Measurements from ENCODE around the gene TIE1.
A peak's percentile ranks its signal among the peaks of the same experiment; 100 is the strongest.
"Not testable (repeated sequence)": the region's sequence is repeated elsewhere in the genome, so short reads cannot be mapped to it uniquely, and the experiment has no call there.

The TIE1 gene

DNA sequence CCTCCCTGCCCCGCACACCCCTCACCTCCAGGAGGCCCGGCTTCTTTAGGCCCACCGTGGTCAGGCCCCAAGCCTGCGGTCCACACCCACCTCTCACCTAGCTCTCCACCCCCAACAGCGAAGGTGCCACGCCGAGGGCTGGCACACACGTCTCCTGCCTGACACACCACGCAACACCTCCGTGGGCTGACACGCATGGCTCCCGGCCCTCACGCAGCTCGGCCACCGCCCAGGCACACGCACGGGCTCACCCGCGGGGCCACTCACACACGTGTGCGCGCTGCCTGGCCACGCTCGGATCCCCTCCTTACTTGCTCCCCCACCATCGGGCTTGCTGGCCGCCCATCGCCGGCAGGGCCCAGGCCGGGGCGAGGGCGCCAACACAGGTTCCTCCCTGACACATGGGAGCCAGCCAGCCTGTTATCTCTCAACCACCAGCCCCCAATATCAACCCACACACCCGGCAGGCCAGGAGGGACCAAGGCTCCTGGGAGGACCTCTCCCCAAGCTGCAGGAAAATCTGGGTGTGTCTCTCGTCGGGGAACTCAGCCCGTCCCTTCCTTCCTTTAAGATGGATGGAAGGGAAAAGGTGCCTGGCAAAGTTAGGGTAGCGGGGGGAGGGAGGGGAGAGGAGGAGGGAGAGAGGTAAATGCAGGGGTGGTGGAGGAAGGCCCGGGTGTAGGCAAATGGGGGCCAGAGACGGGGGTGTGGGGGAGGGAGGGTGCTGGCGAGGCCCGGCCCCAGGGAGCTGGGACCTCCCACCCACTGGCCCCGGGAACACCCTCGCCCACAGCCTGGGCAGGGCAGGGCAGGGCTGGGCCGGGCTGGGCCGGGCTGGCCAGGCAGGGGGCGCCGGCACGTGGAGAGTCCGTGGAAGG, 66.5 kb downstream of the TIE1 start (continued):
- TF ChIP-seq CREB5 (CRISPR knock-in tag; IDR thresholded peaks at IDR 0.05; ENCODE audit: low read depth): no peak
- TF ChIP-seq, protein P1, sequence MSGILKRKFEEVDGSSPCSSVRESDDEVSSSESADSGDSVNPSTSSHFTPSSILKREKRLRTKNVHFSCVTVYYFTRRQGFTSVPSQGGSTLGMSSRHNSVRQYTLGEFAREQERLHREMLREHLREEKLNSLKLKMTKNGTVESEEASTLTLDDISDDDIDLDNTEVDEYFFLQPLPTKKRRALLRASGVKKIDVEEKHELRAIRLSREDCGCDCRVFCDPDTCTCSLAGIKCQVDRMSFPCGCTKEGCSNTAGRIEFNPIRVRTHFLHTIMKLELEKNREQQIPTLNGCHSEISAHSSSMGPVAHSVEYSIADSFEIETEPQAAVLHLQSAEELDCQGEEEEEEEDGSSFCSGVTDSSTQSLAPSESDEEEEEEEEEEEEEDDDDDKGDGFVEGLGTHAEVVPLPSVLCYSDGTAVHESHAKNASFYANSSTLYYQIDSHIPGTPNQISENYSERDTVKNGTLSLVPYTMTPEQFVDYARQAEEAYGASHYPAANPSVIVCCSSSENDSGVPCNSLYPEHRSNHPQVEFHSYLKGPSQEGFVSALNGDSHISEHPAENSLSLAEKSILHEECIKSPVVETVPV (CRISPR knock-in tag; IDR thresholded peaks at IDR 0.05): no peak
- TF ChIP-seq GLIS3 (CRISPR knock-in tag; IDR thresholded peaks at IDR 0.05): no peak
- no peak for TF ChIP-seq ISL1 (CRISPR knock-in tag; IDR thresholded peaks at IDR 0.05)

DNA sequence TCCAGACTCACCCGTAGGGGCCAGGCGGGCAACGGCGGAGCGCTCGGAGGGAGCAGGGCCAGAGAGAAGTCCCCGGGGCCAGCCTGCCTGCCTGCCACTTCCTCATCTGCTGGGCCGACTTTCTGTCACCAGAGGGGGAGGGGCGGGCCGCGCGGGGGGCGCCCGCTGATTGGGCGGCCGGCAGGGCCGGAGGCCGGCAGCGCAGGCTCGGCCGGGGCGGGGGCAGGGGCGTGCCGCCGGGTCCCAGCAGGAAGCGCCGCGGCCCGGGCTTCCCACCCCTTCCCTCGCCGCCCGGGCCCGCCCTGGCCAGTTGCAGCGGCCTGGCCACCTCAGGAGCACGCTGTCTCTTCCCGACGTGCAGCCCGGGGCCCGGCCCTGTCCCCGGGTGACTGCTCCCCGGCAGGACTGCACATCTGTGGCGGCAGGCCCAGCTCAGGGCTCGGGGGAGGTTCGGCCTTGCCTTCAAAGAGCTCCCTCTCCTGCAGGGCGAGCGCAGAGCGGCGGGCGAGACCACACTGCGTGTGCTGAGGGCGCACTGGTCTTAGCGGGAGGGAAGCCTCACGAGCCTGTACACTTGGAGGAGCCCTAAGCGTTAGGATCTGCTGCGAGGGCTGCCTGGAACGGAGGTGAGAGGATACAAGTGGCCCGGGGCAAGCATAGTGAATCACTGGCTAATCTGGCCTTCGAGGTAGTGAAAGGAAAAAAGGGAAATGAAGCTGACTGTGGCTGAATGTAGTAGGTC, 67.3 kb downstream of the TIE1 start, which contains the start of gene ELOVL1:
TSS of gene ELOVL1 (minus strand) at position 108 of the 742 bp plus-strand sequence. CDS start 2,402 bp downstream, outside the sequence.
- peak; percentile 90 for ATAC-seq
- TF ChIP-seq ZFP30 (CRISPR knock-in tag; IDR thresholded peaks at IDR 0.05) (no peak), ZNF8 (CRISPR knock-in tag; IDR thresholded peaks at IDR 0.05) (peak; percentile 3; the same call in 1 of the 2 replicates), RARB (CRISPR knock-in tag; IDR thresholded peaks at IDR 0.05) (no peak), ISL1 (CRISPR knock-in tag; IDR thresholded peaks at IDR 0.05) (no peak), CREB5 (CRISPR knock-in tag; IDR thresholded peaks at IDR 0.05; ENCODE audit: low read depth) (no peak), ZC3H10 (CRISPR knock-in tag; IDR thresholded peaks at IDR 0.05) (no peak)

GRCh38 chr1:43368646-43369020, 67.9 kb downstream of the TIE1 start:
- ATAC-seq: no peak
- TF ChIP-seq RARB (CRISPR knock-in tag; IDR thresholded peaks at IDR 0.05) (no peak), ZFP30 (CRISPR knock-in tag; IDR thresholded peaks at IDR 0.05) (no peak), TSHZ2 (CRISPR knock-in tag; IDR thresholded peaks at IDR 0.05) (no peak), ARNTL (CRISPR knock-in tag; IDR thresholded peaks at IDR 0.05; ENCODE audit: borderline replicate concordance, low read depth) (no peak)

- not testable (repeated sequence) for ATAC-seq
Observed at GRCh38 chr1:43369779-43370178, 69.0 kb downstream of the TIE1 start.

- ATAC-seq: no peak
- TF ChIP-seq ZNF70 (CRISPR knock-in tag; IDR thresholded peaks at IDR 0.05) (no peak), ISL1 (CRISPR knock-in tag; IDR thresholded peaks at IDR 0.05) (no peak), GLIS3 (CRISPR knock-in tag; IDR thresholded peaks at IDR 0.05) (no peak), CSDC2 (CRISPR knock-in tag; IDR thresholded peaks at IDR 0.05) (no peak), ZC3H10 (CRISPR knock-in tag; IDR thresholded peaks at IDR 0.05) (no peak), OSR1 (CRISPR knock-in tag; IDR thresholded peaks at IDR 0.05) (no peak), PPARA (CRISPR knock-in tag; IDR thresholded peaks at IDR 0.05; ENCODE audit: borderline replicate concordance) (no peak), ZFP3 (CRISPR knock-in tag; IDR thresholded peaks at IDR 0.05) (no peak), POU6F1 (CRISPR knock-in tag; IDR thresholded peaks at IDR 0.05; ENCODE audit: borderline replicate concordance, low read depth) (no peak), TCF4 (CRISPR knock-in tag; IDR thresholded peaks at IDR 0.05; ENCODE audit: borderline replicate concordance) (no peak), ESRRG (CRISPR knock-in tag; IDR thresholded peaks at IDR 0.05) (no peak), ARNTL (CRISPR knock-in tag; IDR thresholded peaks at IDR 0.05; ENCODE audit: borderline replicate concordance, low read depth) (no peak), ZNF565 (CRISPR knock-in tag; conservative IDR thresholded peaks at IDR 0.05; ENCODE audit: low read depth) (no peak), ZFP30 (CRISPR knock-in tag; IDR thresholded peaks at IDR 0.05) (no peak), BACH2 (CRISPR knock-in tag; IDR thresholded peaks at IDR 0.05; ENCODE audit: borderline replicate concordance) (no peak)
- TF ChIP-seq, protein P2, sequence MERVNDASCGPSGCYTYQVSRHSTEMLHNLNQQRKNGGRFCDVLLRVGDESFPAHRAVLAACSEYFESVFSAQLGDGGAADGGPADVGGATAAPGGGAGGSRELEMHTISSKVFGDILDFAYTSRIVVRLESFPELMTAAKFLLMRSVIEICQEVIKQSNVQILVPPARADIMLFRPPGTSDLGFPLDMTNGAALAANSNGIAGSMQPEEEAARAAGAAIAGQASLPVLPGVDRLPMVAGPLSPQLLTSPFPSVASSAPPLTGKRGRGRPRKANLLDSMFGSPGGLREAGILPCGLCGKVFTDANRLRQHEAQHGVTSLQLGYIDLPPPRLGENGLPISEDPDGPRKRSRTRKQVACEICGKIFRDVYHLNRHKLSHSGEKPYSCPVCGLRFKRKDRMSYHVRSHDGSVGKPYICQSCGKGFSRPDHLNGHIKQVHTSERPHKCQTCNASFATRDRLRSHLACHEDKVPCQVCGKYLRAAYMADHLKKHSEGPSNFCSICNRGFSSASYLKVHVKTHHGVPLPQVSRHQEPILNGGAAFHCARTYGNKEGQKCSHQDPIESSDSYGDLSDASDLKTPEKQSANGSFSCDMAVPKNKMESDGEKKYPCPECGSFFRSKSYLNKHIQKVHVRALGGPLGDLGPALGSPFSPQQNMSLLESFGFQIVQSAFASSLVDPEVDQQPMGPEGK (CRISPR knock-in tag; IDR thresholded peaks at IDR 0.05; ENCODE audit: borderline replicate concordance): no peak
Observed at GRCh38 chr1:43370564-43370963, 69.8 kb downstream of the TIE1 start.

All from SK-N-SH treated with all-trans-retinoic acid at 6 μM for 48 hours (cell line).